Bronchial epithelial cell (primary cell): Measurements from ENCODE around the gene NFIA. TPM values are rescaled to one million over a fixed set of nuclear protein-coding genes. Genes with fewer than 3 reads are reported as not detected.

Source experiments
- DNase-seq: peaks from one replicate; pipeline ENCODE4 v3.0.0-alpha.2; 2010; ENCODE audit warnings: low read depth
- FAIRE-seq: peaks from 2 replicates; lab custom pipeline; 2011; peaks lifted over from hg19 to GRCh38; lab: Jason Lieb, UNC
- H3K27me3 ChIP-seq: 2 replicates; pipeline ENCODE4 v1.5.1; 2011; ENCODE audit warnings: low read length; ENCODE audit not compliant: control insufficient read depth, insufficient read depth
- H3K36me3 ChIP-seq: 2 replicates; pipeline ENCODE4 v1.5.1; 2011; ENCODE audit warnings: low read length; ENCODE audit not compliant: control insufficient read depth, insufficient read depth
- H3K4me3 ChIP-seq: 2 replicates; pipeline ENCODE4 v1.5.1; 2011; ENCODE audit warnings: mild to moderate bottlenecking, low read depth, low read length, control low read depth
- CTCF ChIP-seq: IDR thresholded peaks from 2 replicates; pipeline ENCODE4 v1.5.1; 2011; ENCODE audit warnings: mild to moderate bottlenecking, moderate library complexity, low read length, control low read depth, inconsistent platforms; ENCODE audit not compliant: insufficient read depth, severe bottlenecking
- total RNA-seq: library from RNA; depleted of rRNA; stranded (reverse); fragments of >200 nt; gene quantifications from 2 replicates; pipeline ENCODE4 v1.2.1, GENCODE V29; 2014

NFIA gene
- total RNA-seq, 1 donor from 2014 or later, result 7.4 TPM

- Histone ChIP-seq H3K4me3 (no peak overlapping the region), H3K36me3 (no peaks in the 10 kb centered on the region), H3K27me3 (no peaks in the 10 kb centered on the region)
- FAIRE-seq, result no peak
- no peak for TF ChIP-seq CTCF
- DNase-seq, result no peak
Measured at GRCh38 chr1:61201035-61201434, 118.7 kb downstream of the NFIA start.

GRCh38 chr1:61202854-61203598 lies 120.7 kb downstream of the NFIA start:
- Histone ChIP-seq H3K36me3 (no peaks in the 10 kb centered on the region), H3K4me3 (peak overlapping the region; percentile 21), H3K27me3 (no peaks in the 10 kb centered on the region)
- no peak for FAIRE-seq
- DNase-seq, result peak; percentile 68
- no peak for TF ChIP-seq CTCF

- TF ChIP-seq CTCF, result no peak
- H3K4me3 ChIP-seq, result no peak overlapping the region
- FAIRE-seq (no peak), DNase-seq (no peak)
- no peaks in the 10 kb centered on the region for H3K36me3 ChIP-seq
- H3K27me3 ChIP-seq, result no peaks in the 10 kb centered on the region
Measured at GRCh38 chr1:61204528-61204927, 122.2 kb downstream of the NFIA start.

DNA sequence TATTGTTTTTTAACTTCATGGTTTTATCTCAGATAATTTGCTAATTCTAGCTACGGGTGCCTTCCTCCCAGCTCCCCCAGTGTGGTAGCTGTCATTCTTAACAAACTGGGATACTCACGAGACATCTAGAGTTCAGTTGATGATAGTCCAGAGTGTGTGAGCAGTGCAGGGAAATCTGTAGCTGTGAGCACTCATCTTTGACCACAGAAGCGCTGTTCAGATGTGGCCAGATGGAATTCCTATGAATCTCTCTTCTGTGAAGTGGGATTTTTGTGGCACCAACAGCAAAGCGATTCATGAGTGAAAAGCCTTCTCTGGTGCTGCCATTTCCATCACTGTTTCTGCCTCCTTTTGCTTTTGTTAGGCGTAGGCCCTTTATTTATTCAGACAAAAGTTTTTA lies 125.1 kb downstream of the NFIA start:
- H3K27me3 ChIP-seq, result no peaks in the 10 kb centered on the region
- H3K4me3 ChIP-seq, result no peak overlapping the region
- no peaks in the 10 kb centered on the region for H3K36me3 ChIP-seq
- no peak for DNase-seq
- TF ChIP-seq CTCF, result no peak
- FAIRE-seq, result no peak

- FAIRE-seq (no peak), DNase-seq (no peak)
- Histone ChIP-seq H3K4me3 (no peak overlapping the region), H3K27me3 (no peaks in the 10 kb centered on the region), H3K36me3 (no peaks in the 10 kb centered on the region)
- TF ChIP-seq CTCF, result no peak
Measured at GRCh38 chr1:61208172-61208571, 125.8 kb downstream of the NFIA start.

- Histone ChIP-seq H3K36me3 (no peaks in the 10 kb centered on the region), H3K4me3 (no peak overlapping the region), H3K27me3 (no peaks in the 10 kb centered on the region)
- no peak for FAIRE-seq
- no peak for TF ChIP-seq CTCF
- no peak for DNase-seq
Measured at GRCh38 chr1:61208831-61209230, 126.5 kb downstream of the NFIA start.
